Activated CD8-positive, alpha-beta memory T cell treated with anti-CD3 and anti-CD28 coated beads for 48 hours (primary cell): ENCODE results near the gene TACC2.

Experiments used
- DNase-seq, 3 experiments: peaks; one replicate each; pipeline ENCODE4 v3.0.0-alpha.2; 2020; ENCODE audit warnings: low read depth in 2 of 3, low spot score in 2 of 3

TACC2 gene

DNA sequence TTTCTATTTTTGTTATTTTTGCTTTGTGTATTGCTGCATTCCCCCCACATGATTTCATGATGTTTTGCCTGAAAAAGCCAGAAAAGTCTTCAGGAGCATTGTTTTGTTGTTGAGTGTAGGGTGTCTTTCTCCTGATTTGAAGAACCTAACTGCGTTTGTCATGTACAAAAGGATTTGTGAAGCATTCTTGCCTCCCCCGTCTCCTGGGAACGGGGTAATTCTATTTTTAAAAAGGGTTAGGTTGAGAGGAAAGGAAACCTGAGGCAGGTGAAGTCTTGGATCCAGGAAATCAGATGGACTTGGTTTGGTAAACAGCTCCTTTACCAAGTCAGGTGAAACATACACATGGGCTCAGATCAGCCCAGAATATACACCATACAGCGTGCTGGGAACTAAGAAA lies 256.2 kb downstream of the TACC2 start:
- DNase-seq, result no peak

GRCh38 chr10:122245897-122246296 lies 256.9 kb downstream of the TACC2 start:
- DNase-seq, result no peak

- DNase-seq, result no peak
Measured at GRCh38 chr10:122246830-122247520, 258.0 kb downstream of the TACC2 start.

DNA sequence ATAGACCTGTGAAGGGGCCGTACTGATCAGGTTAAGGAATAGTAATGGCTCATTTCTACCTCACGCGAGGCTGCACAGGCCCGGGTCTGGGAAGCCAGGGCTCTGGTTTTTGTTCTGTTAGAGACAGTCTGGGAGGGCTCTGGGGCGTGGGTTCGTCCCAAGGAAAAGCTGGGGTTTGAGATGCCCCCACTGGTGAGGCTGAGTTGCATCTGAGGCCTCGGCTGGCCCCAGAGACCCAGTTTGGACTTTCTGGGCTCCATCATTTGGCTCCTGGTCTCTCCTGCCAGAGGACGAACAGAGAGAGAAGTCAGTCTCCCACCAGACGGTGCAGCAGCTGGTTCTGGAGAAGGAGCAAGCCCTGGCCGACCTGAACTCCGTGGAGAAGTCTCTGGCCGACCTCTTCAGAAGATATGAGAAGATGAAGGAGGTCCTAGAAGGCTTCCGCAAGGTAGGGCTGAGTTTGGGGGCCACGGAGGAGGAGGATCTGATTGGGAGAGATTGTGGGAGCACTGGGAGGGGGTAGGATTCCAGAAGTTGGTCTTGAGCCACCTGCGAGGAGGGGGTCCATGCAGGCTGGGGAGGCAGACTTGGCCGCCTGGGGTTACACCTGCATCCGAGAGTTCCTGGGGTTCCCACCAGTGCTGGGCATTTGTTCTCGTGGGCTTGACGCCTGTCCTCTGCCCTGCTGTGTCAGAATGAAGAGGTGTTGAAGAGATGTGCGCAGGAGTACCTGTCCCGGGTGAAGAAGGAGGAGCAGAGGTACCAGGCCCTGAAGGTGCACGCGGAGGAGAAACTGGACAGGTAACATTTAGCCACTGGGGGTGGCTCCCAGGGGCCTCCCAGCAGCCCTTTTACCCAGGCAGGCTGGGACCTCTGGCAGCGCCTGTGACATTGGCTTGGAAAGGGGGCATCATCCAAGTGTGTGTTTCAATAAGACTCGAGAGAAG lies 259.7 kb downstream of the TACC2 start:
- no peak for DNase-seq

- DNase-seq, result no peak
Measured at GRCh38 chr10:122249303-122249850, 260.4 kb downstream of the TACC2 start.

GRCh38 chr10:122249991-122250750 lies 261.2 kb downstream of the TACC2 start:
- DNase-seq, result no peak

- DNase-seq, result no peak
Measured at GRCh38 chr10:122251459-122252255, 262.7 kb downstream of the TACC2 start.

DNA sequence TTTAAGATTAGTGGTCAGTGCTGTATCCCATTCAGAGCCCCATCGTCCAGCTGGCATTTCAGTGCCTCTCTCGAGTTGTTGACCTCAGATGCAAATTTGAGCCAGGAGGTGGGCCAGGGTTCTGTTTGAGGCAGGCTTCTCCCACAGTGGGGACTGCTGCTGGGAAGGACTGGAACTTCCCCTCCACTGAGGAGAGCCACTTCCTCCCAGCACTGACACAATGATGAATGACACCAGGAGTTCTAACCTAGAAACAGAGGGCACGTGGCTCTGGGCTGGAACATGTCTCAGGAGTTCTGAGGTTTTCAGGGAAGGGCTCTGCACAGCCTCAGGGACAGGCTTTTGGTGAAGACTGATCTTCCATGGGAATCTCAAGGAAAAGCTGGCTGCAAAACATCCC lies 263.8 kb downstream of the TACC2 start:
- no peak for DNase-seq

GRCh38 chr10:122253605-122254004 lies 264.6 kb downstream of the TACC2 start:
- DNase-seq, result no peak

DNA sequence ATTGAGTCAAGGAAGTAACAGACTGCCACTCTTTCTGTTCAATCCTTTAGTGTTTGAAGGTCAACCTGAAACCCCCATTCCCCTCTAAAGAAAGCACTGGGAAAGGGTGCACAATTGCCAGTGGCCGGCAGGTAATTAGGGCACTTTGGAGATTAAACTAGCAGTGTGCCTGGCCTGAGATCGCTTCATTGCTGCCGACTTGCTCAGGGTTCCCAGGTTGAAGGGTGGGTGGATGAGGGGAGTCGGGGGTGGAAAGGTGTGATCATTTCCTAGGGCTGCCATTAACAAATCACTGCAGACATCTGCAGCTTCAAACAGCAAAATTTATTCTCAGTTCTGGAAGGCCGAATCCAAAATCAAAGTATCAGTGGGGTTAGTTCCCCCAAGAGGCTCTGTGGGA lies 265.9 kb downstream of the TACC2 start:
- DNase-seq, result no peak

DNA sequence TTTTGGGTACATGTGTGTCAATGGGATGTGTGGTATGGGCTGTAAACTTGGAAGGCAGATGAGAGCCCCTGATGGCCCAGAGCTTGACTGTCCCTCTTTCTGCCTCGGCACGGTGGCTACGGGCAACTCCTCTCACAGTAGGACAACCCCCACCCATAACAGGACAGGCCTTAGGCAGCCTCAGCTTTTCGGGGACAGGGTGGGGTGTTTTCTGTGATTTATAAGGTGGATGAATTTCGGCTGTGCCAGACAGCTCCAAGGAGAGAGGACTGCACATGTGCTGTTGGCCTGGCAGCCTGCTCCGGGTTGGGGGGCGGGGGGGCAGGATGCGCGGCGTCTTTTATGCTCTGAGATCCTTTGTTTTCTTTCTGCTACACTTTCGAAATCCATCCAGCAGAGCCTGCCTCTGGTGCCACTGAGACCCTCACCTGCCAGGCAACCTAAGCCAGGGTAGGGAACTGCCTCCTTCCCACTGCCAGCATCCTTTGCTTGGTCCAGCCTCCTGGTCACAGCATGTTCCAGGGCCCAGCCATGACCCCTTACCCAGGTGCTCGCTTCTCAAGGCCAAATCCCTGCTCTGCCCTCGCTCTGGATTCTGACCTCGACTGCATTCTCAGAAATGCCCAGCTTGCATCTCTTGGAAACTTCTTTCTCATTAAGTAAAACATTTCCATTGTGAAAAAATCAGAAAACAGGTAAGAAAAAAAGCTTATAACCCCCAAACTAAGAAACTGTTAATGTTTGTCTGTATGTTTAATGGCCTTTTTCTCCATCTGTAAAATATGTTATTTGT lies 266.7 kb downstream of the TACC2 start:
- no peak for DNase-seq

- no peak for DNase-seq
Measured at GRCh38 chr10:122257041-122257440, 268.1 kb downstream of the TACC2 start.

- DNase-seq, result no peak
Measured at GRCh38 chr10:122258136-122259074, 269.4 kb downstream of the TACC2 start.

GRCh38 chr10:122259075-122259466 lies 270.1 kb downstream of the TACC2 start:
- DNase-seq, result no peak

GRCh38 chr10:122261584-122261983 lies 272.6 kb downstream of the TACC2 start:
- no peak for DNase-seq

DNA sequence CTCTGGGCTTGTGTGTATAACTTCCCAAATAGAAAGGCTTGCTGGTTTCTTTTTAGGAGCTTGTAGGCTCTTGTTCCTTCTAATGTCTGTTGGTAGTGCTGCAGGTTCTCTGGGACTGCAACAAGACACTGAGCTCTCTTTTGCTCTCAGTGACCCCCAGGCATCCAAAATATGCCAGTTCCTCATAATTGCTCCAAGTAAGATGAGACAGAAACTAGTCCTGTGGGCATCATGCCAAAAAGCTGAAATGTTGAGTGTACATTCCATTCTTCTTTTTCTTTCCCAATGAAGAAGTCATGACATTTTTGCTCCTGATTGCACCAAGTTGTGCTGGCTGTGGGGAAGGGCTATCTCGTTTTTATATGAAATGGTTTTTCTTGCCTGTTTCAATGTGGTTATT lies 275.0 kb downstream of the TACC2 start:
- DNase-seq, result no peak

GRCh38 chr10:122264436-122264835 lies 275.5 kb downstream of the TACC2 start:
- DNase-seq, result no peak

DNA sequence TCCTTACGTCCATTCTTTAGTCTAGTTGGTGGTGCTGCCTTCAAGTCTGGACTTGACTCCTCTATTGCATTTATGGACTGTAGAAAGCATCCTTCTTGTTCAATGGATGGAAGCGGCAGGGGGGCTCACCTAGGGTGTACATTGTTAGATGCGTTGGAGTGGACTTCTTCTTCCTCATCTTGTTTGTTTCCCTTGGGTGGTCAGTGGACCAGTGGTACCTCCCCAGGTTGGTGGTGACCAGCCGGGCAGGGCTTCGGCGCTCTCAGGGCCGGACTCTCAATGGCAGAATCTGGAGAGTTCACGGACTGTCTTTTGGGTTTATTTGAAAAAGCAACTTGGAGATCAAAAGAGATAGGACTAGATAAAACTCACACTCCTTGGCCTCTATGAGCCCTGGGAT lies 276.0 kb downstream of the TACC2 start:
- DNase-seq, result no peak

GRCh38 chr10:122265896-122266295 lies 276.9 kb downstream of the TACC2 start:
- no peak for DNase-seq
